HepG2 (cell line): ENCODE data around the gene PKP1. TPM values are rescaled to one million over a fixed set of nuclear protein-coding genes. Genes with fewer than 3 reads are reported as not detected.

Experiments
- ATAC-seq: fragments of 200-7000 bp; cut with Tn5 transposase; 3 replicates; pipeline ENCODE4 v1.9.1; 2020; ENCODE audit warnings: mild to moderate bottlenecking, moderate library complexity
- BruUV-seq: library from RNA; stranded (reverse); fragments of 400-500 nt; replicated peaks from 2 replicates; lab custom pipeline; 2021; lab: Mats Ljungman, UMichigan
- CTCF ChIA-PET: fragments of 300-600 bp; formaldehyde crosslinking; extraction: SDS; loops from one replicate; lab custom pipeline; 2021; ENCODE audit warnings: low total read pairs, inconsistent platforms, low intra/inter-chr PET ratio; lab: Yijun Ruan, JAX
- POLR2A ChIA-PET: fragments of 350-600 bp; sonication (Branson Sonifier 250); formaldehyde crosslinking; loops from one replicate; lab custom pipeline; 2020; ENCODE audit warnings: antibody characterized with exemption, inconsistent platforms; lab: Yijun Ruan, JAX
- DNase-seq: peaks from one replicate; pipeline ENCODE4 v3.0.0-alpha.2; 2015; ENCODE audit warnings: low spot score
- FAIRE-seq: peaks from 3 replicates; lab custom pipeline; 2011; peaks lifted over from hg19 to GRCh38; lab: Jason Lieb, UNC
- H2AFZ ChIP-seq: one replicate; pipeline ENCODE4 v1.6.1; 2011; ENCODE audit warnings: low read length, inconsistent platforms
- H3K27ac ChIP-seq: fragments of 300-600 bp; 3 replicates; pipeline ENCODE4 v1.8.0; 2011; ENCODE audit warnings: mixed run types, mild to moderate bottlenecking, mixed read lengths, low read length, inconsistent platforms; ENCODE audit not compliant: insufficient read depth; ENCODE audit errors: extremely low read length
- H3K27me3 ChIP-seq, 2 experiments: fragments of 200-600 bp in 1 of 2; 2 replicates in 1 of 2; 3 replicates in 1 of 2; pipeline versions ENCODE4 v1.6.0 to v1.8.0; 2011; ENCODE audit warnings: low read length in 2 of 2, mild to moderate bottlenecking in 2 of 2, moderate library complexity in 2 of 2, inconsistent platforms in 1 of 2; ENCODE audit not compliant: insufficient read depth in 2 of 2, control insufficient read depth in 1 of 2
- H3K36me3 ChIP-seq, 2 experiments: fragments of 200-600 bp in 1 of 2; replicated peaks in 1 of 2; 2 replicates in 1 of 2; 3 replicates in 1 of 2; pipeline versions ENCODE4 v1.5.1 to v1.8.0; 2011; ENCODE audit warnings: low read length in 2 of 2, inconsistent platforms in 1 of 2; ENCODE audit not compliant: insufficient read depth in 2 of 2, control insufficient read depth in 1 of 2
- H3K4me1 ChIP-seq: 2 replicates; pipeline ENCODE4 v1.5.1; 2012; ENCODE audit warnings: low read length, inconsistent platforms; ENCODE audit not compliant: insufficient read depth
- H3K4me2 ChIP-seq: 2 replicates; pipeline ENCODE4 v1.6.0; 2011; ENCODE audit warnings: low read depth, low read length, inconsistent platforms
- H3K4me3 ChIP-seq, 3 experiments: fragments of 200-600 bp in 1 of 3; sonication (generic), shearing (Covaris generic) in 1 of 3; replicated peaks in 1 of 3; 2 replicates each; pipeline ENCODE4 v1.5.1; 2011 to 2016; ENCODE audit warnings: low read length in 3 of 3, inconsistent platforms in 2 of 3, low read depth in 2 of 3, mild to moderate bottlenecking in 2 of 3, control low read depth in 1 of 3, mixed read lengths in 1 of 3; ENCODE audit not compliant: insufficient read depth in 1 of 3
- H3K79me2 ChIP-seq: one replicate; pipeline ENCODE4 v1.6.1; 2011; ENCODE audit warnings: low read length, inconsistent platforms; ENCODE audit not compliant: insufficient read depth
- H3K9ac ChIP-seq: 2 replicates; pipeline ENCODE4 v1.6.0; 2011; ENCODE audit warnings: mild to moderate bottlenecking, low read depth, low read length, inconsistent platforms; ENCODE audit not compliant: insufficient read depth
- H3K9me3 ChIP-seq: 2 replicates; pipeline ENCODE4 v1.5.1; 2012; ENCODE audit warnings: mild to moderate bottlenecking, low read length
- H4K20me1 ChIP-seq: 2 replicates; pipeline ENCODE4 v1.6.0; 2011; ENCODE audit warnings: inconsistent platforms, mild to moderate bottlenecking, low read length, moderate library complexity; ENCODE audit not compliant: insufficient read depth
- CBFB ChIP-seq: sonication (generic); formaldehyde crosslinking; IDR thresholded peaks from 2 replicates; pipeline ENCODE4 v1.4.0; 2020; ENCODE audit warnings: missing genetic modification reagents
- DZIP1 ChIP-seq: sonication (generic); formaldehyde crosslinking; IDR thresholded peaks from 2 replicates; pipeline ENCODE4 v1.5.0; 2020; ENCODE audit warnings: mild to moderate bottlenecking, missing genetic modification reagents
- GFI1 ChIP-seq: sonication (generic); formaldehyde crosslinking; IDR thresholded peaks from 2 replicates; pipeline ENCODE4 v1.5.0; 2020; ENCODE audit warnings: missing genetic modification reagents, mild to moderate bottlenecking, borderline replicate concordance
- HMG20B ChIP-seq: conservative IDR thresholded peaks from 2 replicates; pipeline ENCODE4 v1.6.1; 2016; ENCODE audit warnings: missing genetic modification reagents, missing compliant biosample characterization
- KLF11 ChIP-seq: IDR thresholded peaks from 2 replicates; pipeline ENCODE4 v1.6.1; 2016; ENCODE audit warnings: missing compliant biosample characterization
- KMT2A ChIP-seq: sonication (generic); formaldehyde crosslinking; IDR thresholded peaks from 2 replicates; pipeline ENCODE4 v1.4.0; 2020; ENCODE audit warnings: missing genetic modification reagents
- MAFF ChIP-seq: IDR thresholded peaks from 2 replicates; pipeline ENCODE4 v1.6.1; 2011; ENCODE audit warnings: low read depth, low read length, improper control_type of control experiment
- PAWR ChIP-seq: sonication (generic); formaldehyde crosslinking; IDR thresholded peaks from 2 replicates; pipeline ENCODE4 v1.4.0; 2020; ENCODE audit warnings: missing genetic modification reagents, mild to moderate bottlenecking, borderline replicate concordance
- POLR2G ChIP-seq: fragments of 200-400 bp; formaldehyde crosslinking; IDR thresholded peaks from 2 replicates; pipeline ENCODE4 v1.6.1; 2018; ENCODE audit warnings: mild to moderate bottlenecking, low read depth, low read length, moderate library complexity
- REST ChIP-seq, 2 experiments: IDR thresholded peaks; 2 replicates each; pipeline ENCODE4 v1.6.1; 2011 to 2012; ENCODE audit warnings: low read length in 2 of 2, borderline replicate concordance in 1 of 2, low read depth in 1 of 2, mild to moderate bottlenecking in 1 of 2, moderate library complexity in 1 of 2
- ZFY ChIP-seq: sonication (generic); formaldehyde crosslinking; IDR thresholded peaks from 2 replicates; pipeline ENCODE4 v1.4.0; 2020; ENCODE audit warnings: missing genetic modification reagents
- ZNF180 ChIP-seq: sonication (generic); formaldehyde crosslinking; IDR thresholded peaks from 2 replicates; pipeline ENCODE4 v1.4.0; 2020; ENCODE audit warnings: low read depth, missing genetic modification reagents, borderline replicate concordance
- ZNF296 ChIP-seq: sonication (generic); formaldehyde crosslinking; conservative IDR thresholded peaks from 2 replicates; pipeline ENCODE4 v1.5.0; 2020; ENCODE audit warnings: mild to moderate bottlenecking, missing genetic modification reagents
- ZNF501 ChIP-seq: sonication (generic); formaldehyde crosslinking; IDR thresholded peaks from 2 replicates; pipeline ENCODE4 v1.5.1; 2020; ENCODE audit warnings: mild to moderate bottlenecking, moderate library complexity, missing genetic modification reagents
- ZSCAN30 ChIP-seq: sonication (generic); formaldehyde crosslinking; IDR thresholded peaks from 2 replicates; pipeline ENCODE4 v1.5.0; 2020; ENCODE audit warnings: mild to moderate bottlenecking, missing genetic modification reagents
- WGBS: methylation state at CpG from one replicate; pipeline ENCODE4 v1.1.6; 2017; ENCODE audit warnings: low lambda C conversion rate; 5-methylcytosine and 5-hydroxymethylcytosine counted together
- in situ Hi-C: cut with HindIII; loops from 2 replicates; pipeline ENCODE4 v1.10.0; 2017; ENCODE audit warnings: low pct_unique_long_range_greater_than_20kb; ENCODE audit not compliant: extremely low pct_ligation_motif_present
- intact Hi-C: fragments of 100-400 bp; cut with micrococcal nuclease; formaldehyde crosslinking; loops from one replicate; pipeline ENCODE4 v1.10.0; 2022; ENCODE audit not compliant: unreplicated experiment
- polyA plus RNA-seq, 8 experiments: library from polyadenylated mRNA; depleted of rRNA in 3 of 8; stranded (reverse) in 7 of 8; unstranded in 1 of 8; fragments of >200 nt; fragmentation: Illumina TruSeq in 4 of 8; extraction: Trizol in 4 of 8; gene quantifications; 2 replicates each; pipeline versions ENCODE4 v1.2.1 to v1.2.3, GENCODE V29; 2011 to 2016; ENCODE audit warnings: low read depth in 4 of 8, missing spikeins in 1 of 8, mixed read lengths in 1 of 8; ENCODE audit not compliant: insufficient read depth in 1 of 8
- total RNA-seq, 5 experiments: library from RNA; depleted of rRNA; stranded (reverse); fragments of >200 nt; fragmentation: Illumina TruSeq; extraction: Trizol; gene quantifications; 2 replicates each; pipeline ENCODE4 v1.2.3, GENCODE V29; 2016; ENCODE audit warnings: low read depth in 1 of 5

The PKP1 gene
- total and polyA plus RNA-seq, 2 of the 13 experiments (the other 11 are each of a cell fraction or from before 2014, with no cell fraction given), result not detected

- no peak for FAIRE-seq
Measured at GRCh38 chr1:201329286-201329685, 46.0 kb downstream of the PKP1 start.

GRCh38 chr1:201329801-201330200, 46.5 kb downstream of the PKP1 start:
- no peaks in the 10 kb centered on the region for H3K36me3 ChIP-seq
- no peak overlapping the region for H3K9ac ChIP-seq
- no peak overlapping the region for H3K4me3 ChIP-seq
- 3% methylated on average over 4 of the region's 4 CpGs for WGBS
- no peak for ATAC-seq
- intact Hi-C loops (no loop called here), in situ Hi-C loops (no loop called here)
- H3K79me2 ChIP-seq, result no peaks in the 10 kb centered on the region
- DNase-seq, result no peak
- H3K4me1 ChIP-seq, result no peaks in the 10 kb centered on the region
- H3K4me2 ChIP-seq, result no peak overlapping the region
- BruUV-seq, result no TSS peak
- ChIA-PET CTCF (no interaction called here), POLR2A (no interaction called here)
- TF ChIP-seq ZSCAN30 (CRISPR knock-in tag) (no peak), REST (IDR thresholded peaks at IDR 0.05; ENCODE audit: borderline replicate concordance in 1 of 2, low read depth in 1 of 2, low read length in 2 of 2) (no peak), KMT2A (CRISPR knock-in tag) (no peak), MAFF (no peak), ZNF296 (CRISPR knock-in tag) (no peak), HMG20B (CRISPR knock-in tag) (no peak), KLF11 (CRISPR knock-in tag) (no peak), ZFY (no peak), POLR2G (no peak), ZNF501 (CRISPR knock-in tag) (no peak), DZIP1 (CRISPR knock-in tag) (no peak), ZNF180 (CRISPR knock-in tag) (no peak)
- no peak overlapping the region for H3K27ac ChIP-seq
- FAIRE-seq, result no peak
- H3K27me3 ChIP-seq, result peaks cover 0 to 5% of the 10 kb centered on the region in 2 experiments; a peak in 1 of 5 replicates
- H3K9me3 ChIP-seq, result no peaks in the 10 kb centered on the region
- H2AFZ ChIP-seq, result no peak overlapping the region
- no peaks in the 10 kb centered on the region for H4K20me1 ChIP-seq

More at GRCh38 chr1:201329286-201329685, 46.0 kb downstream of the PKP1 start:
- Histone ChIP-seq H3K9ac (no peak overlapping the region), H3K4me3 (no peak overlapping the region), H3K9me3 (no peaks in the 10 kb centered on the region)
- no peak for DNase-seq
- intact Hi-C loops (no loop called here), in situ Hi-C loops (no loop called here)
- BruUV-seq, result no TSS peak
- no peak for TF ChIP-seq GFI1 (CRISPR knock-in tag)
- TF ChIP-seq PAWR (CRISPR knock-in tag), result no peak
- no peak for TF ChIP-seq CBFB
- TF ChIP-seq, all 625 proteins: peak for 0
- Histone ChIP-seq H3K36me3 (no peaks in the 10 kb centered on the region), H4K20me1 (no peaks in the 10 kb centered on the region), H3K79me2 (no peaks in the 10 kb centered on the region), H2AFZ (no peak overlapping the region), H3K4me1 (no peaks in the 10 kb centered on the region), H3K27ac (no peak overlapping the region), H3K4me2 (no peak overlapping the region), H3K27me3 (peaks cover 0 to 5% of the 10 kb centered on the region in 2 experiments; a peak in 2 of 5 replicates)
- WGBS, result 74% methylated on average over 2 of the region's 2 CpGs
- ChIA-PET CTCF (no interaction called here), POLR2A (no interaction called here)
- ATAC-seq, result no peak
